GM12864 (cell line): Measurements from ENCODE around the gene CHCHD6.

Source experiments
- DNase-seq: peaks from one replicate; pipeline ENCODE4 v3.0.0-alpha.2; 2011; ENCODE audit warnings: low read depth
- H3K4me3 ChIP-seq: 2 replicates; pipeline ENCODE4 v1.5.1; 2011; ENCODE audit warnings: mild to moderate bottlenecking, low read depth, low read length, control low read depth
- CTCF ChIP-seq: IDR thresholded peaks from 2 replicates; pipeline ENCODE4 v1.5.1; 2011; ENCODE audit warnings: low read depth, mild to moderate bottlenecking, moderate library complexity, low read length, control low read depth, inconsistent platforms; ENCODE audit errors: missing control alignments

Gene CHCHD6

DNA sequence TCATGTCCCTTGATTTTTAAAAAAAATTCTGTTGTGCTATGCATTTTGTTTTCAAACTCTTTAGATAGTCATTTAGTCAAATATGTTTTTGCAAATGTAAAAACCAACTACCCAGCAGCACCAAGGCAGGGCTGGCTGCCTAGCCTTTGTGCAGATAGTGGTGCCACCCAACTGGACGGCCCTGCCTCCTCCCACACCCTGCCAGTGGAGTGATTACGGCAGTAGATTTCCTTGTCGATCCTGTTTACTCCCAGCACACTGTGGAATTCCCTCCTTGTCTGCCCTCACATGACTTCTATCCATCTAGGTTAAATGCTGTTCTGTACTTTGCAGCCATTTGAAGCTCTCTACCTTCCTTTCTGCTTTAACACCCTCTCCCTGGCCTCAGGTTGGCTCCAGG lies 199.5 kb downstream of the CHCHD6 start:
- DNase-seq = no peak
- TF ChIP-seq CTCF = no peak

GRCh38 chr3:126907557-126907956 lies 203.5 kb downstream of the CHCHD6 start:
- DNase-seq = no peak
- no peak for TF ChIP-seq CTCF
- H3K4me3 ChIP-seq = no peak overlapping the region

More for the DNA sequence above, 199.5 kb downstream of the CHCHD6 start:
- no peak overlapping the region for H3K4me3 ChIP-seq

DNA sequence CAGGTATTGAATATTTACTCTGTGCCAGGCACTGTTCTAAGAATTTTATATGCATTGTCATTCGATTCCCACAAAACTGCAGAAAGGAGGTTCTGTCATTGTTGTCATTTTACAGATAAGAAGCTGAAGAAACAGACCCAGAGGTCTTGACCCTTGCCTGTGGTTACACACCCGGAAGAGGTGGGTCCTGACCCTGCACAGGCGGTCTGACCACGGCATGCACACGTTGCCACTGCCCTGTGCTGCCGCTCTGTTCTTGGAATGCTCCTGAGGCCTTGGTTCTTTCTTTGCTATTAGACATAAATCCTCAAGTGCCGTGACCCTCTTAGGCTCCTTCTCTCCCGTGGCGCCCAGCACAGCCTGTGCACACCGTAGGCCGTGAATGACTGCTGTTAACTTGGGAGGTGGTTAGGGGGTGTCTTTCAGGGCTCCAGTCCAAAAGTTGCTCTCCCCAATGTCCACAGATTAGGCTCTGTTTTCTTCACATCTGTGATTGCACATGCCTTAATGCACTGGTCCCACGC lies 204.8 kb downstream of the CHCHD6 start:
- DNase-seq = no peak
- no peak for TF ChIP-seq CTCF

DNA sequence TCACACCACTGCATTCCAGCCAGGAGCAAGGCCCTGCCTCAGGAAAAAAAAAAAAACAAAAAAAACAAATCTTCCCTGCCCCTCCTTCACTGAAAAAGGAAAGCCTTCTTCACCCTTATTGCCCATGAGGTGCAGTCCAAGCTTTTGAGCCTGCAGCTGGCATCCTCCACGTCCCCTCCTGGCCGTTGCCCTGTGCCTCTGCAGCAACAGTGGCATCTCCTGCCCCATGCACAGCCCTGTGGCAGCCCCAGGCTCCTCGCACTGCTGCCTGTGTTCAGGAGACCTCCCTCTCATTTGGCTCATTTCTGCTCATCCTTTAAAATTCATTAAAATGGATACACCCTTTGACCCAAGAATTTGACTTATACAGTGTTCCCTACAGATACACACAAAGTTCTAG lies 206.2 kb downstream of the CHCHD6 start:
- no peak for DNase-seq
- H3K4me3 ChIP-seq = no peak overlapping the region
- no peak for TF ChIP-seq CTCF

More for the DNA sequence above, 204.8 kb downstream of the CHCHD6 start:
- no peak overlapping the region for H3K4me3 ChIP-seq

GRCh38 chr3:126911162-126912026 lies 207.4 kb downstream of the CHCHD6 start:
- DNase-seq = peak; percentile 97
- H3K4me3 ChIP-seq = no peak overlapping the region
- no peak for TF ChIP-seq CTCF

DNA sequence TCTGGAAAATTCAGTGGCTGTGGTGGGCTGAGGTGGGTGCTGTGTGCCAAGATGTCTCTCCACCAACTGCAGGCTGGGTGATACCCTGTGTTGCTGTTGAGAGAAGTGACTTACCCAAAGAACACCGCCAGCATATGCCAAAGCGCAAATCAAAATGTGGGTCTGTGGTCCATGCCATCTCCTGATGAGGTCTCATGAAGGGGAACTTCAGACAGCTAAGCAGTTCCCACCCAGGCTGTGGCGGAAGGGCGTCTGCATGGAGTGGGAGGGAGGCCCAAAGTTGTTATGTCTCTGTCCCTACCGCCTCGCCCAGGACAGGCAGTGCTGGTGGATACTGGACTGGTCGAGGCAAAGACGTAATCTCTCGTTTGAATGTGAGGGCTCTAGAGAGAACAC lies 208.0 kb downstream of the CHCHD6 start:
- H3K4me3 ChIP-seq = no peak overlapping the region
- DNase-seq = no peak
- no peak for TF ChIP-seq CTCF

DNA sequence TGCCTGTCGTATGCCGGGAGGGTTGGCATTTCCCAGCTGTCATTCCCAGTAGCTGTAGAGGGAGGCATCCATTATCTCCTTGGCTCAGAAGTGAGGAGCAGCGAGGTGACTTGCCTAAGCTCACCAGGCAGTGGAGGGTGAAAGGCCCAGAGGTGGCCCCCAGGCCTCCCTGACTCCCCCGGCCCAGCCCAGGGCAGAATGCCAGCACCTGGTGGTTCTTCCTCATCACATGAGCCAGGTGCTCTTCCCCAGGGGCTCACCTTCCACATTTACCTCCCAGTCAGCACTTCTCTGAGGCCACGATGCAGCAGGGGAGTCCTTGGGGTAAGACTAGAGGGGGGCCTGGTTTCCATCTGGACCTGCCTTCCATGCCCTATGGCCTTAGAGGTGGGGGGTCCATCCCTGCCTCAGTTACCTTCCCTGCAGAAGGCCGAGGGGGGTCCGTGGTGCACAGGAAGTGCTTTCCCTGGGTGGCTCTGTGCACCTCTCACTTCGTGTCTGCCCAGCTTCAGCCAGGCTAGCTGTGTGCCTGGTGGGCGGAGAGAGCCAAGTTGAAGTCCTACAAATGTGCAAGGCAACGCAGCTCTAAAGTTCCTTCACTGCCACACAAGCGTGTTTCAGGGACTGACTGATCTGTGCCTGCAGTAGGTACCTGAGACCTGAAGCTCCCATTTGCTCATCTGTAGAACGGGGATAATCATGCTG lies 208.6 kb downstream of the CHCHD6 start:
- TF ChIP-seq CTCF = no peak
- no peak for DNase-seq
- no peak overlapping the region for H3K4me3 ChIP-seq
